Hematopoietic multipotent progenitor cell (in vitro differentiated cells): ENCODE data around the gene SENP8. TPM values are rescaled to one million over a fixed set of nuclear protein-coding genes. Genes with fewer than 3 reads are reported as not detected.
"Not testable (repeated sequence)": the region's sequence is repeated elsewhere in the genome, so short reads cannot be mapped to it uniquely, and the experiment has no call there.

Source experiments
- DNase-seq, 3 donors: peaks; one replicate each; pipeline ENCODE4 v3.0.0-alpha.2; 2011 to 2015; ENCODE audit warnings: low read depth in 2 of 3, low spot score in 2 of 3
- total RNA-seq: library from RNA; depleted of rRNA; stranded (reverse); fragments of >200 nt; gene quantifications from one replicate; pipeline ENCODE4 v1.2.3, GENCODE V29; 2012

Gene SENP8
- total RNA-seq, 1 donor: 0.81 TPM

- DNase-seq: no peak
Measured at GRCh38 chr15:72154316-72154715, 36.1 kb downstream of the SENP8 start.

- DNase-seq: no peak
Measured at GRCh38 chr15:72155003-72155621, 36.9 kb downstream of the SENP8 start.

- peak; percentile 48 to 91 (median 75) for DNase-seq
Measured at GRCh38 chr15:72155635-72156616, 37.7 kb downstream of the SENP8 start.

- no peak for DNase-seq
Measured at GRCh38 chr15:72156928-72157327, 38.7 kb downstream of the SENP8 start.

- DNase-seq: no peak
Measured at GRCh38 chr15:72160696-72161245, 42.6 kb downstream of the SENP8 start.

GRCh38 chr15:72161361-72162132 is 43.3 kb downstream of the SENP8 start:
- DNase-seq: no peak

- DNase-seq: no peak
Measured at GRCh38 chr15:72162569-72162968, 44.4 kb downstream of the SENP8 start.

GRCh38 chr15:72163719-72164118 is 45.5 kb downstream of the SENP8 start:
- DNase-seq: no peak

- DNase-seq: no peak
Measured at GRCh38 chr15:72166716-72167417, 48.7 kb downstream of the SENP8 start.

- no peak for DNase-seq
Measured at GRCh38 chr15:72167445-72167844, 49.2 kb downstream of the SENP8 start.

GRCh38 chr15:72168131-72168807 is 50.1 kb downstream of the SENP8 start:
- DNase-seq: peak in 2 of 3 donors; percentile 27 to 74

GRCh38 chr15:72168808-72169190 is 50.6 kb downstream of the SENP8 start:
- DNase-seq: no peak

- no peak for DNase-seq
Measured at GRCh38 chr15:72169236-72169920, 51.2 kb downstream of the SENP8 start.

- DNase-seq: no peak
Measured at GRCh38 chr15:72169921-72170611, 51.9 kb downstream of the SENP8 start.

- no peak for DNase-seq
Measured at GRCh38 chr15:72170691-72171090, 52.5 kb downstream of the SENP8 start.

- not testable (repeated sequence) for DNase-seq
Measured at GRCh38 chr15:72171978-72172377, 53.8 kb downstream of the SENP8 start.

GRCh38 chr15:72172796-72173195 is 54.6 kb downstream of the SENP8 start:
- no peak for DNase-seq

- DNase-seq: no peak
Measured at GRCh38 chr15:72173401-72173800, 55.2 kb downstream of the SENP8 start.
